NCI-H2196 treated with DMSO at 0.1 percent for 48 hours (cell line): ENCODE data around the gene PROC.
"Not testable (repeated sequence)": the region's sequence is repeated elsewhere in the genome, so short reads cannot be mapped to it uniquely, and the experiment has no call there.

Source experiments
- DNase-seq: peaks from one replicate; lab custom pipeline; 2025; ENCODE audit not compliant: unreplicated experiment; lab: John Stamatoyannopoulos, UW

PROC gene

DNA sequence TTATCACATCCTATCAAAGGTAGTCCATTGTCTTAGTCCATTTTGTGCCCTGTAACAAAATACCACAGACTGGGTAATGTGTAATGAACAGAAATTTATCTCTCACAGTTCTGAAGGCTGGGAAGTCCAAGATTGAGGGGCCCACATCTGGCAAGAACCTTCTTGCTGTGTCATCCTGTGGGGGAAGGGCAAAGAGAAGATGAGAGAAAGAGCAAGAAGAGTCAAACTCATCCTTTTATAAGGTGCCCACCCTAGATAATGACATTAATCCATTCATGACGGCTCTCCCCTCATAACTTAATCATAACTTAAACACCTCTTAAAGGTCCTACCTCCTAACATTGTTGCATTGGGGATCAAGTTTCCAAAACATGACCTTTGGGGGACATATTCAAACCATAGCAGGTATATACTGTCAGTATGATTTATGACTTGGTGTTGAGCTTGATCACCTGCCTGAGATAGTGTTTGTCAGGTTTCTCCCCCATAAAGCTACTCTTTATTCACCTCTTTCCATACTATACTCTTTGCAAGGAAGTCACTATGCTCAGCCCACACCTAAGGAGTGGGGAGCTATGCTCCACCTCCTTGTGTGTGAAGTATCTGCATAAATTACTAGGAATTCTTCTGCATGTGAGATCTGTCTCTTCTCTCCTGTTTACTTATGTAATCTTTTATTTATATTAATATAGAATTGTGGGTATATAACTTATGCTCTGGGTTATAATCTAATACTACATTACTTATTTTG is 25.2 kb upstream of the PROC start:
- DNase-seq: no peak

GRCh38 chr2:127394492-127394891 is 23.7 kb upstream of the PROC start:
- DNase-seq: no peak

GRCh38 chr2:127397568-127398238 is 20.5 kb upstream of the PROC start:
- DNase-seq: no peak

DNA sequence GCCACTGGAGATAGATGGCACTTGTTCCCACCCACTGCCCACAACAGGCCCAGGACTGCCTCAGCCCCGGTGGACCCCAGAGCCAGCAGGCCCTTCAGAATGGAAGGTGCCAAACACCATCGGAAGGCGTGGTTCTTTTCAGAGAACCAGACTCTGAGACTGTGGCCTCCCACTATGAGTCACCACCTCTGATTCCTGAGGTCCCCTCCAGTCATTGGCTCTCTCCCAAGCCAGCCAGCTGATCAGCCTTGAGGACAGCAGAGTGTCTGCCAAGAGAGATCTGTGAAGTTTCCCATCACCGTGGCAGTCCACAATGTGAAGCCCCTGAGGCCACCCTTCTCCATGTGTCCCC is 20.0 kb upstream of the PROC start:
- peak; percentile 60 for DNase-seq

- no peak for DNase-seq
Observed at GRCh38 chr2:127400533-127400896, 17.7 kb upstream of the PROC start.

GRCh38 chr2:127400897-127401756 is 17.1 kb upstream of the PROC start:
- peak; percentile 16 for DNase-seq

- DNase-seq: no peak
Observed at GRCh38 chr2:127401757-127402695, 16.2 kb upstream of the PROC start.

GRCh38 chr2:127403460-127403859 is 14.8 kb upstream of the PROC start:
- no peak for DNase-seq

- no peak for DNase-seq
Observed at GRCh38 chr2:127404466-127405254, 13.6 kb upstream of the PROC start.

DNA sequence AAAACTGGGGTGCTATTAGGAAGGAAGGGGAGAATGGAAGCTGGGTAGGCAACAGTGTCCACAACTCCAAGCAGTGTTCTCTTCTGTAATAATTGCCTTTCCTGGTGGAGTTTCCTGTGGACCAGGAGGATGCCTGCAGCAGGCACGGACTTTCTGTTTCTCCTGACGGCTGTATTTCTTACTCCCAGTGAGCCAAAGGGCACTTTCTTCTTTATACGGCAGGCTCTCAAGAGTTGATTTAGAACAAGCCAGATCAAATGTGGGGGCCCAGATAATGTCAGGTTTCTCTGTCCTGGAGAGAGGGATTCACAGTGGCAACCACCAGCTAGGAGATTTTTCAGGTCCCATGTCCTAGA is 13.0 kb upstream of the PROC start:
- DNase-seq: no peak

- no peak for DNase-seq
Observed at GRCh38 chr2:127406454-127406853, 11.8 kb upstream of the PROC start.

- no peak for DNase-seq
Observed at GRCh38 chr2:127407091-127407490, 11.1 kb upstream of the PROC start.

GRCh38 chr2:127407661-127408003 is 10.6 kb upstream of the PROC start:
- DNase-seq: no peak

- DNase-seq: peak; percentile 82
Observed at GRCh38 chr2:127408004-127408806, 10.0 kb upstream of the PROC start.

DNA sequence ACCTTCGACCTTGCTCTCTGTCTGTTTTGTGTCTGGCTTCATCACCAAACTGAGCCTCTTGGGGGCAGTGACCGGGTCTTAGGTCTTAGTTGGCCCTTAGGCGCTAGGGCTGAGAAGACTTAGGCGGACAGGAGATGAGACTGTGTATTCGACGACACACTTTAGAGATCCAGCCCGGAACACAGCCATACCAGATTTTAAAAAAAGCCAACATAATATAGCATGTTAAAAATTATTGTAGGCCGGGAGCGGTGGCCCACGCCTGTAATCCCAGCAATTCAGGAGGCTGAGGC is 9.5 kb upstream of the PROC start:
- DNase-seq: no peak

- DNase-seq: not testable (repeated sequence)
Observed at GRCh38 chr2:127409716-127410115, 8.5 kb upstream of the PROC start.

- peak; percentile 34 for DNase-seq
Observed at GRCh38 chr2:127410871-127411652, 7.2 kb upstream of the PROC start.

DNA sequence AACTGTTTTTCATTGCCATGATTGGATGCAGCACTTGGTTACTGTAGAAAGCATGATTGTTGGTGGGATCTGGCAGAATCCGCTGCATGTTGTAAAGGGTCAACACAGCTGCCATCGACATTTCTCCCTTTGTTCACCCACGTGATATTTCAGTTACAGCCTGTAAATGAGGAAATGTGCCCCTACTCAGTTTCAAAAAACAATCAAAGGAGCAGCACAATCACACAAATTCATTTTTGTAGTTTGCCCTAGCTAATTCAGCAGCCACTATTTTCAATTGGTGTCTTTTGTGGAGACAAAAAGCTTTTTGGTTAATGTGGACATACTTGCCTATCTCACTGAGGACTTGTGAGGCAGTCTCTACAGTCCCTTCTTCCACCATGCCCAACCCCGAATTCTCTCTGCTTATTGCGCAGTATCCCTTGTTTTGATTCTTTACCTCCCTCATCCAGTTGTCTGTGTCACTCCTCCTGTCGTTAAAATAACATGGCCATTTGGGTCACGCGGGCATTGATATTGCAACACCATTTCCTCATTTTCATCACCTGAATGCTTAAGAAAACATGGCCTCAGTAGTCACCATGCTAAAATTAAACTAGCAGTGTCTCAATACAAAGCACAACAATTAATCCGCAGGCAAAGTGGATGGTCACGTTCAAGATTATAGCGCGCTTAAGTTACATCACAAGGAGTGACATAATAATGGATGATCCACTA is 6.4 kb upstream of the PROC start:
- no peak for DNase-seq
